Karpas-422 (cell line): ENCODE measurements around the gene NES. TPM values are rescaled to one million over a fixed set of nuclear protein-coding genes. Genes with fewer than 3 reads are reported as not detected.
A peak's percentile ranks its signal among the peaks of the same experiment; 100 is the strongest.

Experiments
- DNase-seq: peaks from one replicate; pipeline ENCODE4 v3.0.0-alpha.2; 2015
- H2AFZ ChIP-seq: fragments of 200-600 bp; sonication (generic); 2 replicates; pipeline ENCODE4 v1.6.1; 2014; ENCODE audit warnings: antibody characterized with exemption, low read length, mixed read lengths
- H3K27ac ChIP-seq: fragments of 200-600 bp; sonication (generic); 2 replicates; pipeline ENCODE4 v1.5.1; 2014; ENCODE audit warnings: mild to moderate bottlenecking, low read length, moderate library complexity
- H3K27me3 ChIP-seq: fragments of 200-600 bp; sonication (generic); 2 replicates; pipeline ENCODE4 v1.6.1; 2014; ENCODE audit warnings: low read length, mixed read lengths
- H3K36me3 ChIP-seq: fragments of 200-600 bp; sonication (generic); 2 replicates; pipeline ENCODE4 v1.6.1; 2014; ENCODE audit warnings: low read length, mixed read lengths; ENCODE audit not compliant: insufficient read depth
- H3K4me1 ChIP-seq: fragments of 200-600 bp; sonication (generic); 2 replicates; pipeline ENCODE4 v1.6.1; 2014; ENCODE audit warnings: mild to moderate bottlenecking, low read length, mixed read lengths
- H3K4me2 ChIP-seq: fragments of 200-600 bp; sonication (generic); 2 replicates; pipeline ENCODE4 v1.6.1; 2014; ENCODE audit warnings: low read length, low read depth, mild to moderate bottlenecking; ENCODE audit not compliant: poor library complexity, severe bottlenecking
- H3K4me3 ChIP-seq: fragments of 200-600 bp; sonication (generic); 2 replicates; pipeline ENCODE4 v1.5.1; 2014; ENCODE audit warnings: mild to moderate bottlenecking, antibody characterized with exemption, low read length, mixed read lengths
- H3K79me2 ChIP-seq: fragments of 200-600 bp; sonication (generic); 2 replicates; pipeline ENCODE4 v1.6.1; 2014; ENCODE audit warnings: mild to moderate bottlenecking, low read length, mixed read lengths
- H3K9ac ChIP-seq: fragments of 200-600 bp; sonication (generic); 2 replicates; pipeline ENCODE4 v1.6.0; 2014; ENCODE audit warnings: low read length
- H3K9me2 ChIP-seq: fragments of 200-600 bp; sonication (generic), shearing (Covaris generic); replicated peaks from 2 replicates; pipeline ENCODE4 v1.6.0; 2014; ENCODE audit warnings: mild to moderate bottlenecking, low read length, moderate library complexity; ENCODE audit not compliant: insufficient read depth
- H3K9me3 ChIP-seq: fragments of 300-700, 200-600 bp; sonication (generic); 2 replicates; pipeline ENCODE4 v1.6.1; 2014; ENCODE audit warnings: low read length, mixed read lengths
- H4K20me1 ChIP-seq: fragments of 200-600 bp; sonication (generic); 2 replicates; pipeline ENCODE4 v1.6.1; 2014; ENCODE audit warnings: mild to moderate bottlenecking, antibody characterized with exemption, low read length, low read depth; ENCODE audit not compliant: insufficient read depth
- total RNA-seq: library from RNA; depleted of rRNA; stranded (reverse); fragments of >200 nt; shearing (Covaris generic); gene quantifications from 2 replicates; pipeline ENCODE4 v1.2.3, GENCODE V29; 2014; ENCODE audit warnings: low replicate concordance; rRNA removed

NES gene
- total RNA-seq = not detected in 2 replicates

- 0 out of 2 replicates have a peak, but pooled peaks cover 3% of the 10 kb centered on the region for H4K20me1 ChIP-seq
- no peaks in the 10 kb centered on the region for H3K79me2 ChIP-seq
- no peak within 1 kb of the TSS for H3K27ac ChIP-seq
- no peak within 1 kb of the TSS for H3K4me3 ChIP-seq
- no peak within 1 kb of the TSS for H3K4me2 ChIP-seq
- no peaks in the 10 kb centered on the region for H3K4me1 ChIP-seq
- no peaks in the 10 kb centered on the region for H3K36me3 ChIP-seq
- H2AFZ ChIP-seq = no peak within 1 kb of the TSS
- H3K27me3 ChIP-seq = no peaks in the 10 kb centered on the region
- no peak within 1 kb of the TSS for H3K9ac ChIP-seq
- no peak for DNase-seq
- H3K9me3 ChIP-seq = no peaks in the 10 kb centered on the region
- no peaks in the 10 kb centered on the region for H3K9me2 ChIP-seq
These were observed at the start of gene NES for GRCh38 chr1:156676820-156677615. TSS of gene NES (minus strand) at chr1:156677407. CDS start at chr1:156677264, 143 bp downstream.

- Histone ChIP-seq H3K36me3 (peaks cover 33% of the 10 kb centered on the region), H3K79me2 (peaks cover 72% of the 10 kb centered on the region), H3K9me3 (no peaks in the 10 kb centered on the region), H3K27ac (peak overlapping the region; percentile 61; the same call in 1 of the 2 replicates), H2AFZ (no peak overlapping the region), H3K4me1 (peaks cover 36% of the 10 kb centered on the region), H3K27me3 (no peaks in the 10 kb centered on the region), H3K4me3 (peak overlapping the region; percentile 85), H3K9ac (peak overlapping the region; percentile 86), H3K4me2 (peak overlapping the region; percentile 96), H3K9me2 (no peaks in the 10 kb centered on the region), H4K20me1 (peaks cover 46% of the 10 kb centered on the region)
- peak; percentile 83 for DNase-seq
These were observed 49.5 kb upstream of the NES start for GRCh38 chr1:156726549-156727226.

GRCh38 chr1:156725683-156726280, 48.6 kb upstream of the NES start:
- H3K27ac ChIP-seq = peak overlapping the region; percentile 18; the same call in 1 of the 2 replicates
- H2AFZ ChIP-seq = no peak overlapping the region
- no peaks in the 10 kb centered on the region for H3K9me2 ChIP-seq
- H4K20me1 ChIP-seq = peaks cover 55% of the 10 kb centered on the region
- H3K4me1 ChIP-seq = peaks cover 36% of the 10 kb centered on the region
- H3K4me2 ChIP-seq = peak overlapping the region; percentile 96
- H3K27me3 ChIP-seq = no peaks in the 10 kb centered on the region
- peak; percentile 93 for DNase-seq
- H3K4me3 ChIP-seq = peak overlapping the region; percentile 85
- peaks cover 41% of the 10 kb centered on the region for H3K36me3 ChIP-seq
- peaks cover 76% of the 10 kb centered on the region for H3K79me2 ChIP-seq
- no peaks in the 10 kb centered on the region for H3K9me3 ChIP-seq
- H3K9ac ChIP-seq = peak overlapping the region; percentile 86

GRCh38 chr1:156721535-156721934, 44.3 kb upstream of the NES start:
- H3K9ac ChIP-seq = no peak overlapping the region
- peaks cover 43% of the 10 kb centered on the region for H3K79me2 ChIP-seq
- H3K4me1 ChIP-seq = peaks cover 20% of the 10 kb centered on the region
- H3K9me2 ChIP-seq = no peaks in the 10 kb centered on the region
- no peak overlapping the region for H3K27ac ChIP-seq
- no peak overlapping the region for H3K4me2 ChIP-seq
- H4K20me1 ChIP-seq = peaks cover 45% of the 10 kb centered on the region
- no peaks in the 10 kb centered on the region for H3K27me3 ChIP-seq
- H2AFZ ChIP-seq = no peak overlapping the region
- H3K36me3 ChIP-seq = peaks cover 41% of the 10 kb centered on the region
- H3K4me3 ChIP-seq = no peak overlapping the region
- no peak for DNase-seq
- H3K9me3 ChIP-seq = no peaks in the 10 kb centered on the region

- Histone ChIP-seq H3K27me3 (no peaks in the 10 kb centered on the region), H3K9ac (no peak overlapping the region), H3K9me2 (no peaks in the 10 kb centered on the region), H4K20me1 (peaks cover 41% of the 10 kb centered on the region), H2AFZ (no peak overlapping the region), H3K4me1 (peaks cover 16% of the 10 kb centered on the region), H3K36me3 (peaks cover 41% of the 10 kb centered on the region), H3K4me2 (no peak overlapping the region), H3K9me3 (no peaks in the 10 kb centered on the region), H3K79me2 (peaks cover 39% of the 10 kb centered on the region), H3K4me3 (no peak overlapping the region), H3K27ac (no peak overlapping the region)
- DNase-seq = no peak
These were observed 43.9 kb upstream of the NES start for GRCh38 chr1:156721131-156721530.

- no peaks in the 10 kb centered on the region for H3K27me3 ChIP-seq
- no peak overlapping the region for H2AFZ ChIP-seq
- no peak overlapping the region for H3K4me3 ChIP-seq
- peaks cover 9% of the 10 kb centered on the region; the same call in 1 of the 2 replicates for H4K20me1 ChIP-seq
- no peak for DNase-seq
- no peak overlapping the region for H3K27ac ChIP-seq
- no peaks in the 10 kb centered on the region for H3K4me1 ChIP-seq
- H3K79me2 ChIP-seq = peaks cover 5% of the 10 kb centered on the region; the same call in 1 of the 2 replicates
- no peak overlapping the region for H3K9ac ChIP-seq
- H3K4me2 ChIP-seq = no peak overlapping the region
- H3K36me3 ChIP-seq = peaks cover 12% of the 10 kb centered on the region; the same call in 1 of the 2 replicates
- no peaks in the 10 kb centered on the region for H3K9me3 ChIP-seq
- H3K9me2 ChIP-seq = no peaks in the 10 kb centered on the region
These were observed 40.1 kb upstream of the NES start for GRCh38 chr1:156717351-156717750.

- Histone ChIP-seq H3K36me3 (no peaks in the 10 kb centered on the region), H4K20me1 (no peaks in the 10 kb centered on the region), H3K4me3 (no peak overlapping the region), H3K4me2 (no peak overlapping the region), H2AFZ (no peak overlapping the region), H3K27ac (no peak overlapping the region), H3K9ac (no peak overlapping the region), H3K79me2 (no peaks in the 10 kb centered on the region), H3K27me3 (no peaks in the 10 kb centered on the region), H3K9me3 (no peaks in the 10 kb centered on the region), H3K9me2 (no peaks in the 10 kb centered on the region), H3K4me1 (no peaks in the 10 kb centered on the region)
- DNase-seq = no peak
These were observed 37.6 kb upstream of the NES start for GRCh38 chr1:156714830-156715229.

- no peaks in the 10 kb centered on the region for H3K27me3 ChIP-seq
- H2AFZ ChIP-seq = no peak overlapping the region
- no peak for DNase-seq
- no peaks in the 10 kb centered on the region for H3K9me2 ChIP-seq
- H3K4me1 ChIP-seq = no peaks in the 10 kb centered on the region
- H3K4me3 ChIP-seq = no peak overlapping the region
- no peak overlapping the region for H3K9ac ChIP-seq
- H3K9me3 ChIP-seq = no peaks in the 10 kb centered on the region
- H4K20me1 ChIP-seq = no peaks in the 10 kb centered on the region
- no peaks in the 10 kb centered on the region for H3K36me3 ChIP-seq
- H3K79me2 ChIP-seq = no peaks in the 10 kb centered on the region
- no peak overlapping the region for H3K27ac ChIP-seq
- no peak overlapping the region for H3K4me2 ChIP-seq
These were observed 35.4 kb upstream of the NES start for GRCh38 chr1:156712626-156713025.
